Measurements from ENCODE around the gene HSP90AA1.

GRCh38 chr14:102103062-102103695, 16.3 kb upstream of the HSP90AA1 start:
- TF ChIP-seq EZH2 (IDR thresholded peaks at IDR 0.05; ENCODE audit: insufficient read depth, poor library complexity, severe bottlenecking) (no peak), EZH2phosphoT487 (IDR thresholded peaks at IDR 0.05; ENCODE audit: insufficient read depth, low read depth) (no peak)

All from GM23248 (cell line).